GM23338 (cell line): ENCODE results near the gene AGO4. TPM values are rescaled to one million over a fixed set of nuclear protein-coding genes. Genes with fewer than 3 reads are reported as not detected.

ENCODE experiments used
- ATAC-seq: fragments of 200-7000 bp; cut with Tn5 transposase; 3 replicates; pipeline ENCODE4 v1.9.1; 2020
- DNase-seq: peaks from one replicate; pipeline ENCODE4 v3.0.0-alpha.2; 2015; ENCODE audit warnings: low spot score
- H2AFZ ChIP-seq: fragments of 200-600 bp; sonication (generic); 2 replicates; pipeline ENCODE4 v1.8.0; 2016; ENCODE audit warnings: antibody characterized with exemption, mild to moderate bottlenecking, moderate library complexity
- H3F3A ChIP-seq: fragments of 200-600 bp; sonication (generic); replicated peaks from 2 replicates; pipeline ENCODE4 v1.8.0; 2017; ENCODE audit warnings: antibody characterized with exemption, mixed run types, low read depth
- H3K27ac ChIP-seq: fragments of 200-600 bp; sonication (generic); 2 replicates; pipeline ENCODE4 v1.6.1; 2016; ENCODE audit warnings: low read depth
- H3K27me3 ChIP-seq: fragments of 200-600 bp; sonication (generic); 2 replicates; pipeline ENCODE4 v1.8.0; 2016; ENCODE audit warnings: mild to moderate bottlenecking, mixed run types, moderate library complexity; ENCODE audit not compliant: insufficient read depth
- H3K36me3 ChIP-seq: fragments of 200-600 bp; sonication (generic); 2 replicates; pipeline ENCODE4 v1.8.0; 2016; ENCODE audit warnings: mild to moderate bottlenecking; ENCODE audit not compliant: insufficient read depth
- H3K4me1 ChIP-seq: fragments of 200-600 bp; sonication (generic); 2 replicates; pipeline ENCODE4 v1.8.0; 2016; ENCODE audit warnings: mild to moderate bottlenecking, moderate library complexity; ENCODE audit not compliant: insufficient read depth
- H3K4me2 ChIP-seq: fragments of 200-600 bp; sonication (generic); 2 replicates; pipeline ENCODE4 v1.7.1; 2017; ENCODE audit warnings: mixed run types
- H3K4me3 ChIP-seq: fragments of 200-600 bp; sonication (generic); 2 replicates; pipeline ENCODE4 v1.6.1; 2016; ENCODE audit warnings: mixed run types
- H3K79me2 ChIP-seq: fragments of 200-600 bp; sonication (generic); replicated peaks from 2 replicates; pipeline ENCODE4 v1.8.0; 2017; ENCODE audit warnings: mild to moderate bottlenecking; ENCODE audit not compliant: insufficient read depth
- H3K9me2 ChIP-seq: fragments of 200-600 bp; sonication (generic); 2 replicates; pipeline ENCODE4 v1.8.0; 2017; ENCODE audit not compliant: insufficient read depth
- H4K20me1 ChIP-seq: fragments of 200-600 bp; sonication (generic); replicated peaks from 2 replicates; pipeline ENCODE4 v1.8.0; 2017; ENCODE audit warnings: mild to moderate bottlenecking; ENCODE audit not compliant: insufficient read depth
- H3K27ac Mint-ChIP-seq: 2 replicates; pipeline ENCODE4 v1.8.0; 2020; ENCODE audit warnings: inconsistent platforms, mild to moderate bottlenecking, moderate library complexity, mixed read lengths
- H3K27me3 Mint-ChIP-seq: 3 replicates; pipeline ENCODE4 v1.8.0; 2022; ENCODE audit warnings: low read depth, mild to moderate bottlenecking, moderate library complexity, mixed read lengths, inconsistent platforms; ENCODE audit not compliant: insufficient read depth, poor library complexity
- H3K36me3 Mint-ChIP-seq: 3 replicates; pipeline ENCODE4 v1.8.0; 2021; ENCODE audit warnings: low read depth, mild to moderate bottlenecking, inconsistent platforms, moderate library complexity, mixed read lengths
- H3K4me1 Mint-ChIP-seq: 3 replicates; pipeline ENCODE4 v1.8.0; 2020; ENCODE audit warnings: mild to moderate bottlenecking, inconsistent platforms, mixed read lengths
- H3K4me3 Mint-ChIP-seq: 3 replicates; pipeline ENCODE4 v1.8.0; 2021; ENCODE audit warnings: moderate library complexity, mild to moderate bottlenecking, inconsistent platforms, mixed read lengths
- H3K9me3 Mint-ChIP-seq: 3 replicates; pipeline ENCODE4 v1.8.0; 2020; ENCODE audit warnings: moderate library complexity, mild to moderate bottlenecking, inconsistent platforms, mixed read lengths
- CREB1 ChIP-seq: fragments of 250-450 bp; sonication (Bioruptor Pico); IDR thresholded peaks from 2 replicates; pipeline ENCODE4 v1.5.0; 2020; ENCODE audit warnings: low read depth, mild to moderate bottlenecking, moderate library complexity
- EZH2 ChIP-seq: fragments of 200-600 bp; sonication (generic); IDR thresholded peaks from one replicate; pipeline ENCODE4 v1.8.0; 2017; ENCODE audit warnings: antibody characterized with exemption, mild to moderate bottlenecking, low read depth; ENCODE audit not compliant: unreplicated experiment
- EZH2phosphoT487 ChIP-seq: fragments of 200-600 bp; sonication (generic); IDR thresholded peaks from one replicate; pipeline ENCODE4 v1.8.1; 2018; ENCODE audit warnings: antibody characterized with exemption; ENCODE audit not compliant: unreplicated experiment
- JUNB ChIP-seq: IDR thresholded peaks from one replicate; pipeline ENCODE4 v1.6.1; 2016; ENCODE audit warnings: antibody characterized with exemption; ENCODE audit not compliant: unreplicated experiment
- NANOG ChIP-seq: IDR thresholded peaks from 2 replicates; pipeline ENCODE4 v1.6.1; 2016; ENCODE audit warnings: antibody characterized with exemption, borderline replicate concordance
- POLR2AphosphoS5 ChIP-seq: IDR thresholded peaks from 2 replicates; pipeline ENCODE4 v1.6.1; 2016; ENCODE audit warnings: antibody characterized with exemption, low read depth
- STAT1 ChIP-seq: IDR thresholded peaks from one replicate; pipeline ENCODE4 v1.6.1; 2016; ENCODE audit warnings: antibody characterized with exemption; ENCODE audit not compliant: unreplicated experiment
- ZNF114 ChIP-seq: fragments of 250-450 bp; sonication (Bioruptor Pico); IDR thresholded peaks from 2 replicates; pipeline ENCODE4 v1.5.0; 2020; ENCODE audit warnings: mild to moderate bottlenecking, moderate library complexity
- ZNF331 ChIP-seq: fragments of 250-450 bp; sonication (Bioruptor Pico); IDR thresholded peaks from 2 replicates; pipeline ENCODE4 v1.5.0; 2020; ENCODE audit warnings: low read depth, mild to moderate bottlenecking, moderate library complexity
- polyA plus RNA-seq: library from polyadenylated mRNA; unstranded; fragments of >200 nt; fragmentation: Nextera tagmentation; extraction: Ambion mirVana; gene quantifications from 2 replicates; pipeline ENCODE4 v1.2.1, GENCODE V29; 2016
- total RNA-seq: library from RNA; depleted of rRNA; stranded (reverse); fragments of >200 nt; shearing (Covaris generic); gene quantifications from 2 replicates; pipeline ENCODE4 v1.2.3, GENCODE V29; 2014
- TF ChIP-seq, protein P1 (sequence below): IDR thresholded peaks from 2 replicates; pipeline ENCODE4 v1.6.1; 2016; ENCODE audit warnings: antibody characterized with exemption
- TF ChIP-seq, protein P2 (sequence below): IDR thresholded peaks from one replicate; pipeline ENCODE4 v1.6.1; 2018; ENCODE audit warnings: antibody characterized with exemption; ENCODE audit not compliant: unreplicated experiment
- TF ChIP-seq, protein P3 (sequence below), 2 experiments: fragments of 200-600 bp in 1 of 2; sonication (generic) in 1 of 2; conservative IDR thresholded peaks; 2 replicates each; pipeline versions ENCODE4 v1.5.1 to v1.6.1; 2016 to 2017; ENCODE audit warnings: antibody characterized with exemption in 2 of 2, low read depth in 2 of 2, mild to moderate bottlenecking in 2 of 2, moderate library complexity in 1 of 2

Gene AGO4
- total and polyA plus RNA-seq, 2 experiments from 2014 or later: 1.7 to 9.7 TPM

DNA sequence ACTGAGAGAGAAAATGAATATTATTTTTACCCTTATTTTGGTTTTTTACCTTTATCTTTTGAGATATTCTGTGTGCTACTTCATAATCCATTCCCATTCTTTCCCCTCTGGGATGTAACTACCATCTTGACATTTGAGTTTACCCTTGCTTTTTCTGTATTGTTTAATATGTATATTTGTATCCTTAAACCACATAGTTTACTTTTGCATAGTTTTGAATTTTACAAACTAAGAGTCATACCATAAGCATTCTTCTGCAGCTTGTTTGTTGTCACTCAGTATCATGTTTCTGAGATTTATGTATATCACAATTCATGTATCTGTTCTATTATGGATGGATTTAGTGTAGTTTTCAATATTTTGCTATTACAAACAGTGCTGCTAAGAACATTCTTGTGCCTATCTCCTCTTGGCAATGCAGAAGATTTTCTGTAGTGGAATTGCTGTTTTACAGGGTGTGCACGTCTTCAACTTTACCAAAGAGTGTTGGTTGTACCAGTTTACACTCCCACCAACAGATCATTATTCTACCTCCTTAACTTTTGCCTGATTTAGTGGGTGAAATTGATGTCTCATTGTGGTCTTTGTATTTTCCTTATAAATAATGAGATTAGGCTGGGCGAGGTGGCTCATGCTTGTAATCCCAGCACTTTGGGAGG is 63.0 kb downstream of the AGO4 start (continued):
- TF ChIP-seq, protein P1, sequence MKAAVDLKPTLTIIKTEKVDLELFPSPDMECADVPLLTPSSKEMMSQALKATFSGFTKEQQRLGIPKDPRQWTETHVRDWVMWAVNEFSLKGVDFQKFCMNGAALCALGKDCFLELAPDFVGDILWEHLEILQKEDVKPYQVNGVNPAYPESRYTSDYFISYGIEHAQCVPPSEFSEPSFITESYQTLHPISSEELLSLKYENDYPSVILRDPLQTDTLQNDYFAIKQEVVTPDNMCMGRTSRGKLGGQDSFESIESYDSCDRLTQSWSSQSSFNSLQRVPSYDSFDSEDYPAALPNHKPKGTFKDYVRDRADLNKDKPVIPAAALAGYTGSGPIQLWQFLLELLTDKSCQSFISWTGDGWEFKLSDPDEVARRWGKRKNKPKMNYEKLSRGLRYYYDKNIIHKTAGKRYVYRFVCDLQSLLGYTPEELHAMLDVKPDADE: no peak
- TF ChIP-seq EZH2 (no peak), STAT1 (no peak), CREB1 (CRISPR knock-in tag) (no peak), ZNF331 (CRISPR knock-in tag) (no peak), POLR2AphosphoS5 (no peak), JUNB (no peak), NANOG (no peak)
- TF ChIP-seq, protein P2, sequence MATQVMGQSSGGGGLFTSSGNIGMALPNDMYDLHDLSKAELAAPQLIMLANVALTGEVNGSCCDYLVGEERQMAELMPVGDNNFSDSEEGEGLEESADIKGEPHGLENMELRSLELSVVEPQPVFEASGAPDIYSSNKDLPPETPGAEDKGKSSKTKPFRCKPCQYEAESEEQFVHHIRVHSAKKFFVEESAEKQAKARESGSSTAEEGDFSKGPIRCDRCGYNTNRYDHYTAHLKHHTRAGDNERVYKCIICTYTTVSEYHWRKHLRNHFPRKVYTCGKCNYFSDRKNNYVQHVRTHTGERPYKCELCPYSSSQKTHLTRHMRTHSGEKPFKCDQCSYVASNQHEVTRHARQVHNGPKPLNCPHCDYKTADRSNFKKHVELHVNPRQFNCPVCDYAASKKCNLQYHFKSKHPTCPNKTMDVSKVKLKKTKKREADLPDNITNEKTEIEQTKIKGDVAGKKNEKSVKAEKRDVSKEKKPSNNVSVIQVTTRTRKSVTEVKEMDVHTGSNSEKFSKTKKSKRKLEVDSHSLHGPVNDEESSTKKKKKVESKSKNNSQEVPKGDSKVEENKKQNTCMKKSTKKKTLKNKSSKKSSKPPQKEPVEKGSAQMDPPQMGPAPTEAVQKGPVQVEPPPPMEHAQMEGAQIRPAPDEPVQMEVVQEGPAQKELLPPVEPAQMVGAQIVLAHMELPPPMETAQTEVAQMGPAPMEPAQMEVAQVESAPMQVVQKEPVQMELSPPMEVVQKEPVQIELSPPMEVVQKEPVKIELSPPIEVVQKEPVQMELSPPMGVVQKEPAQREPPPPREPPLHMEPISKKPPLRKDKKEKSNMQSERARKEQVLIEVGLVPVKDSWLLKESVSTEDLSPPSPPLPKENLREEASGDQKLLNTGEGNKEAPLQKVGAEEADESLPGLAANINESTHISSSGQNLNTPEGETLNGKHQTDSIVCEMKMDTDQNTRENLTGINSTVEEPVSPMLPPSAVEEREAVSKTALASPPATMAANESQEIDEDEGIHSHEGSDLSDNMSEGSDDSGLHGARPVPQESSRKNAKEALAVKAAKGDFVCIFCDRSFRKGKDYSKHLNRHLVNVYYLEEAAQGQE: no peak
- TF ChIP-seq, protein P3, sequence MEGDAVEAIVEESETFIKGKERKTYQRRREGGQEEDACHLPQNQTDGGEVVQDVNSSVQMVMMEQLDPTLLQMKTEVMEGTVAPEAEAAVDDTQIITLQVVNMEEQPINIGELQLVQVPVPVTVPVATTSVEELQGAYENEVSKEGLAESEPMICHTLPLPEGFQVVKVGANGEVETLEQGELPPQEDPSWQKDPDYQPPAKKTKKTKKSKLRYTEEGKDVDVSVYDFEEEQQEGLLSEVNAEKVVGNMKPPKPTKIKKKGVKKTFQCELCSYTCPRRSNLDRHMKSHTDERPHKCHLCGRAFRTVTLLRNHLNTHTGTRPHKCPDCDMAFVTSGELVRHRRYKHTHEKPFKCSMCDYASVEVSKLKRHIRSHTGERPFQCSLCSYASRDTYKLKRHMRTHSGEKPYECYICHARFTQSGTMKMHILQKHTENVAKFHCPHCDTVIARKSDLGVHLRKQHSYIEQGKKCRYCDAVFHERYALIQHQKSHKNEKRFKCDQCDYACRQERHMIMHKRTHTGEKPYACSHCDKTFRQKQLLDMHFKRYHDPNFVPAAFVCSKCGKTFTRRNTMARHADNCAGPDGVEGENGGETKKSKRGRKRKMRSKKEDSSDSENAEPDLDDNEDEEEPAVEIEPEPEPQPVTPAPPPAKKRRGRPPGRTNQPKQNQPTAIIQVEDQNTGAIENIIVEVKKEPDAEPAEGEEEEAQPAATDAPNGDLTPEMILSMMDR (conservative IDR thresholded peaks at IDR 0.05; ENCODE audit: low read depth in 2 of 2): no peak

DNA sequence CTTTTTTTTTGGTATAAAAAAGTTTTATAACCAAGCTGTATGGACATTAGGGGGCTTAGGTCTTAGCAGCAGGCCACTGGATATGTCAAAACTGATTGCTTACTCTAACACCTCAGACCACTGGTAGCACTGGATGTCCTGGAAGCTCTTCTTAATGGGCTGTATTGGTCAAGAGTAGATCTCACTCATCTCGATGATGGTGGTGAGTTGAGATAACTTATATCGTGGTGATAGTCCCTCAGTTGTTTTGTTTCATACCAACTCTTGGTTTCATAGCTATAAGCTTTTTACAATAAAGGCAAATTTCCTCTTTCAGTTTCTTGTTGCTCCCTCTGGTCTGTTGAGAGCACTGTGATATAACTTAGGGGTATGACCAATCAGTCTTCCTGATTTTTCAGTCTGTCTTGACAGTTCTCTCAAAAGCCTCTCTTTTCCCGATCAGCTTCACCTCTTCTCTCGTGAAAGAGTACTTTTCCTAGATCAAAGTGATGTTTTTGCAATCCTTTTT is 65.5 kb downstream of the AGO4 start:
- Histone ChIP-seq H3K4me3 (no peak overlapping the region), H3F3A (0 out of 2 replicates have a peak, but pooled peaks cover 3% of the 10 kb centered on the region), H2AFZ (no peak overlapping the region), H3K4me2 (no peak overlapping the region), H3K27ac (no peak overlapping the region), H3K4me1 (no peaks in the 10 kb centered on the region), H3K27me3 (no peaks in the 10 kb centered on the region), H3K36me3 (no peaks in the 10 kb centered on the region), H3K79me2 (no peaks in the 10 kb centered on the region), H4K20me1 (0 out of 2 replicates have a peak, but pooled peaks cover 2% of the 10 kb centered on the region), H3K9me2 (no peaks in the 10 kb centered on the region)
- no peaks in the 10 kb centered on the region; the same call in 2 of the 3 replicates for H3K9me3 Mint-ChIP-seq
- DNase-seq (no peak), ATAC-seq (no peak)
- peaks cover 3% of the 10 kb centered on the region for H3K27me3 Mint-ChIP-seq
- H3K27ac Mint-ChIP-seq: no peak overlapping the region
- no peaks in the 10 kb centered on the region for H3K36me3 Mint-ChIP-seq
- peaks cover 4% of the 10 kb centered on the region; the same call in 2 of the 3 replicates for H3K4me1 Mint-ChIP-seq
- no peak overlapping the region for H3K4me3 Mint-ChIP-seq
- TF ChIP-seq ZNF331 (CRISPR knock-in tag): no peak
- no peak for TF ChIP-seq ZNF114 (CRISPR knock-in tag)
- no peak for TF ChIP-seq NANOG
- no peak for TF ChIP-seq POLR2AphosphoS5
- no peak for TF ChIP-seq EZH2phosphoT487
- no peak for TF ChIP-seq JUNB
- no peak for TF ChIP-seq EZH2
- no peak for TF ChIP-seq STAT1
- TF ChIP-seq, protein P1: no peak
- TF ChIP-seq, protein P3 (conservative IDR thresholded peaks at IDR 0.05; ENCODE audit: low read depth in 2 of 2): no peak
